ENCODE measurements around the gene ABHD11. TPM values are rescaled to one million over a fixed set of nuclear protein-coding genes. Genes with fewer than 3 reads are reported as not detected.
A peak's percentile ranks its signal among the peaks of the same experiment; 100 is the strongest.

The ABHD11 gene
- total and polyA plus RNA-seq, 9 of the 15 experiments (the other 6 are each of a cell fraction or from before 2014, with no cell fraction given), result 7.7 to 44.2 (median 18.9) TPM

DNA sequence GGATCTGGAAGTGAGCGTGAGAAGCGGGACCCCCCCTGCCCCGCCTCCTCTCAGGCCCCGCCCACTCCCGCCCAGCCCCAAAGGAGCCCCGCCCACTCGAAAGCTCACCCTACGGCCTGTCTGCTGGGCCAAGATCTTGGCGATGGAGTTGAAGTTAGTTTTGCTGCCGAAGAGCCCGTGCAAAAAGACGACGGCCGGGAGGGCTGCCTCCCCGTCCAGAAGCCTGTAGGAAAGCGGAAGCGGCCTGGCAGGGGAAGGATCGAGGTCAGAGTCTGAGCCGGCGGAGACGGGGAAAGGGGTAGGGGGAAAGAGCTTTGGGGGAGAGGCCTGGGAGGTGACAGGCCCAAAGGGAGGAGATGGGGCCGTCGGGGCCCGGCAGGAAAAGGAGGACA, 386 bp downstream of the ABHD11 start (continued):
- TF ChIP-seq, protein P1, sequence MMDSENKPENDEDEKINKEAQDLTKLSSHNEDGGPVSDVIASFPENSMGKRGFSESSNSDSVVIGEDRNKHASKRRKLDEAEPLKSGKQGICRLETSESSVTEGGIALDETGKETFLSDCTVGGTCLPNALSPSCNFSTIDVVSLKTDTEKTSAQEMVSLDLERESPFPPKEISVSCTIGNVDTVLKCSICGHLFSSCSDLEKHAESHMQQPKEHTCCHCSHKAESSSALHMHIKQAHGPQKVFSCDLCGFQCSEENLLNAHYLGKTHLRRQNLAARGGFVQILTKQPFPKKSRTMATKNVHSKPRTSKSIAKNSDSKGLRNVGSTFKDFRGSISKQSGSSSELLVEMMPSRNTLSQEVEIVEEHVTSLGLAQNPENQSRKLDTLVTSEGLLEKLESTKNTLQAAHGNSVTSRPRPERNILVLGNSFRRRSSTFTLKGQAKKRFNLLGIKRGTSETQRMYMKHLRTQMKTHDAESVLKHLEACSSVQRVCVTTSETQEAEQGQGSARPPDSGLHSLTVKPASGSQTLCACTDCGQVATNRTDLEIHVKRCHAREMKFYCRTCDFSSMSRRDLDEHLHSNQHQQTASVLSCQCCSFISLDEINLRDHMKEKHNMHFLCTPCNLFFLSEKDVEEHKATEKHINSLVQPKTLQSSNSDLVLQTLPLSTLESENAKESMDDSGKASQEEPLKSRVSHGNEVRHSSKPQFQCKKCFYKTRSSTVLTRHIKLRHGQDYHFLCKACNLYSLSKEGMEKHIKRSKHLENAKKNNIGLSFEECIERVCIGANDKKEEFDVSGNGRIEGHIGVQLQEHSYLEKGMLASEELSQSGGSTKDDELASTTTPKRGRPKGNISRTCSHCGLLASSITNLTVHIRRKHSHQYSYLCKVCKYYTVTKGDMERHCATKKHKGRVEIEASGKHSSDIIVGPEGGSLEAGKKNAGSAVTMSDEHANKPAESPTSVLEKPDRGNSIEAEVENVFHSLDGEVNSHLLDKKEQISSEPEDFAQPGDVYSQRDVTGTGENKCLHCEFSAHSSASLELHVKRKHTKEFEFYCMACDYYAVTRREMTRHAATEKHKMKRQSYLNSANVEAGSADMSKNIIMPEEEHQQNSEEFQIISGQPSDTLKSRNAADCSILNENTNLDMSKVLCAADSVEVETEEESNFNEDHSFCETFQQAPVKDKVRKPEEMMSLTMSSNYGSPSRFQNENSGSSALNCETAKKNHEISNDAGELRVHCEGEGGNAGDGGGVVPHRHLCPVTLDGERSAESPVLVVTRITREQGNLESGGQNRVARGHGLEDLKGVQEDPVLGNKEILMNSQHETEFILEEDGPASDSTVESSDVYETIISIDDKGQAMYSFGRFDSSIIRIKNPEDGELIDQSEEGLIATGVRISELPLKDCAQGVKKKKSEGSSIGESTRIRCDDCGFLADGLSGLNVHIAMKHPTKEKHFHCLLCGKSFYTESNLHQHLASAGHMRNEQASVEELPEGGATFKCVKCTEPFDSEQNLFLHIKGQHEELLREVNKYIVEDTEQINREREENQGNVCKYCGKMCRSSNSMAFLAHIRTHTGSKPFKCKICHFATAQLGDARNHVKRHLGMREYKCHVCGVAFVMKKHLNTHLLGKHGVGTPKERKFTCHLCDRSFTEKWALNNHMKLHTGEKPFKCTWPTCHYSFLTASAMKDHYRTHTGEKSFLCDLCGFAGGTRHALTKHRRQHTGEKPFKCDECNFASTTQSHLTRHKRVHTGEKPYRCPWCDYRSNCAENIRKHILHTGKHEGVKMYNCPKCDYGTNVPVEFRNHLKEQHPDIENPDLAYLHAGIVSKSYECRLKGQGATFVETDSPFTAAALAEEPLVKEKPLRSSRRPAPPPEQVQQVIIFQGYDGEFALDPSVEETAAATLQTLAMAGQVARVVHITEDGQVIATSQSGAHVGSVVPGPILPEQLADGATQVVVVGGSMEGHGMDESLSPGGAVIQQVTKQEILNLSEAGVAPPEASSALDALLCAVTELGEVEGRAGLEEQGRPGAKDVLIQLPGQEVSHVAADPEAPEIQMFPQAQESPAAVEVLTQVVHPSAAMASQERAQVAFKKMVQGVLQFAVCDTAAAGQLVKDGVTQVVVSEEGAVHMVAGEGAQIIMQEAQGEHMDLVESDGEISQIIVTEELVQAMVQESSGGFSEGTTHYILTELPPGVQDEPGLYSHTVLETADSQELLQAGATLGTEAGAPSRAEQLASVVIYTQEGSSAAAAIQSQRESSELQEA (IDR thresholded peaks at IDR 0.05; ENCODE audit: low read depth), result peak; percentile 76
- 0 out of 2 replicates have a peak, but pooled peaks have one; percentile 18 for TF ChIP-seq TAF7 (tag; IDR thresholded peaks at IDR 0.05)
- TF ChIP-seq RUNX1 (IDR thresholded peaks at IDR 0.05; ENCODE audit: low read depth), result no peak
- TF ChIP-seq RCOR1 (IDR thresholded peaks at IDR 0.05; ENCODE audit: borderline replicate concordance in 1 of 2, low read depth in 2 of 2, low read length in 2 of 2), result no peak
- TF ChIP-seq, protein P2, sequence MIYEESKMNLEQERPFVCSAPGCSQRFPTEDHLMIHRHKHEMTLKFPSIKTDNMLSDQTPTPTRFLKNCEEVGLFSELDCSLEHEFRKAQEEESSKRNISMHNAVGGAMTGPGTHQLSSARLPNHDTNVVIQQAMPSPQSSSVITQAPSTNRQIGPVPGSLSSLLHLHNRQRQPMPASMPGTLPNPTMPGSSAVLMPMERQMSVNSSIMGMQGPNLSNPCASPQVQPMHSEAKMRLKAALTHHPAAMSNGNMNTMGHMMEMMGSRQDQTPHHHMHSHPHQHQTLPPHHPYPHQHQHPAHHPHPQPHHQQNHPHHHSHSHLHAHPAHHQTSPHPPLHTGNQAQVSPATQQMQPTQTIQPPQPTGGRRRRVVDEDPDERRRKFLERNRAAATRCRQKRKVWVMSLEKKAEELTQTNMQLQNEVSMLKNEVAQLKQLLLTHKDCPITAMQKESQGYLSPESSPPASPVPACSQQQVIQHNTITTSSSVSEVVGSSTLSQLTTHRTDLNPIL (CRISPR knock-in tag; IDR thresholded peaks at IDR 0.05), result no peak
- TF ChIP-seq, protein P3, sequence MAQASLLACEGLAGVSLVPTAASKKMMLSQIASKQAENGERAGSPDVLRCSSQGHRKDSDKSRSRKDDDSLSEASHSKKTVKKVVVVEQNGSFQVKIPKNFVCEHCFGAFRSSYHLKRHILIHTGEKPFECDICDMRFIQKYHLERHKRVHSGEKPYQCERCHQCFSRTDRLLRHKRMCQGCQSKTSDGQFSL (CRISPR knock-in tag; IDR thresholded peaks at IDR 0.05), result no peak
- TF ChIP-seq, protein P3 (tag; IDR thresholded peaks at IDR 0.05), result no peak
- peak; percentile 16; the same call in 1 of the 2 replicates for TF ChIP-seq BCOR (IDR thresholded peaks at IDR 0.05)
- TF ChIP-seq TAL1 (IDR thresholded peaks at IDR 0.05), result no peak
- TF ChIP-seq SETDB1 (IDR thresholded peaks at IDR 0.05; ENCODE audit: low read length), result no peak
- TF ChIP-seq SMARCB1 (IDR thresholded peaks at IDR 0.05; ENCODE audit: insufficient read length, low read depth), result no peak
- no peak; the same call in 1 of the 2 replicates for TF ChIP-seq NR3C1 (CRISPR knock-in tag; IDR thresholded peaks at IDR 0.05)
- TF ChIP-seq, protein P4, sequence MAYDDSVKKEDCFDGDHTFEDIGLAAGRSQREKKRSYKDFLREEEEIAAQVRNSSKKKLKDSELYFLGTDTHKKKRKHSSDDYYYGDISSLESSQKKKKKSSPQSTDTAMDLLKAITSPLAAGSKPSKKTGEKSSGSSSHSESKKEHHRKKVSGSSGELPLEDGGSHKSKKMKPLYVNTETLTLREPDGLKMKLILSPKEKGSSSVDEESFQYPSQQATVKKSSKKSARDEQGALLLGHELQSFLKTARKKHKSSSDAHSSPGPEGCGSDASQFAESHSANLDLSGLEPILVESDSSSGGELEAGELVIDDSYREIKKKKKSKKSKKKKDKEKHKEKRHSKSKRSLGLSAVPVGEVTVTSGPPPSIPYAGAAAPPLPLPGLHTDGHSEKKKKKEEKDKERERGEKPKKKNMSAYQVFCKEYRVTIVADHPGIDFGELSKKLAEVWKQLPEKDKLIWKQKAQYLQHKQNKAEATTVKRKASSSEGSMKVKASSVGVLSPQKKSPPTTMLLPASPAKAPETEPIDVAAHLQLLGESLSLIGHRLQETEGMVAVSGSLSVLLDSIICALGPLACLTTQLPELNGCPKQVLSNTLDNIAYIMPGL (CRISPR knock-in tag; IDR thresholded peaks at IDR 0.05), result no peak
- no peak for TF ChIP-seq GATA2 (CRISPR knock-in tag; IDR thresholded peaks at IDR 0.05)
- no peak for TF ChIP-seq KDM4B (IDR thresholded peaks at IDR 0.05; ENCODE audit: borderline replicate concordance in 2 of 2, low read depth in 1 of 2)
- no peak for TF ChIP-seq SMC3 (conservative IDR thresholded peaks at IDR 0.05; ENCODE audit: insufficient read depth, low read depth, low read length)
- no peak for TF ChIP-seq DACH1 (IDR thresholded peaks at IDR 0.05; ENCODE audit: partially characterized antibody)
- no peak for TF ChIP-seq HDAC6 (IDR thresholded peaks at IDR 0.05; ENCODE audit: low read depth, low read length)

Measured in K562 (cell line).